ENCODE data around the gene ADAM8. TPM values are rescaled to one million over a fixed set of nuclear protein-coding genes. Genes with fewer than 3 reads are reported as not detected.

The ADAM8 gene
- total RNA-seq, 4 donors from 2014 or later, result 2.3 to 21.3 (median 13.7) TPM

DNA sequence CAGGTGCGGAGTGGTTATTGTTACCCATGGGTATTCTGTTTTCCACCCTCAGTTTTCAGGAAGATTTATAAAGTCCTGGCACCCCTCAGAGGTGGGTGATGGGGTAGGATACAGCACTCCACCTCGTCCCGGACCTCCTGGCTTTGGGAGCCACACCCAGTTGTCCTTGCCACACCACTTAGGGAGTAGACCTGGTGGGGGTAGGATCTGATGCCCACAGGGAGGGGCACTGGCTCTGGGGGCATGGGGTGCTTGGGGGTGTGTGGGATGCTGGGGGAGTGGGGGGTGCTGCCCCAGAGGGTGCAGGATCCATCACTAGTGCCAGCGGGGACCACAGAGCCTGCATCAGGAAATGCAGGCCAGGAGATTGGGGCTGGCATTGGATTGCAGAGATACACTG lies 36.5 kb upstream of the ADAM8 start:
- no peak for DNase-seq
- Histone ChIP-seq H3K27ac (no peak overlapping the region), H3K4me3 (no peak overlapping the region), H3K9me3 (no peaks in the 10 kb centered on the region), H3K27me3 (no peaks in the 10 kb centered on the region), H3K4me1 (peaks cover 0 to 12% (median 8%) of the 10 kb centered on the region in 4 donors), H3K36me3 (peaks cover 0 to 9% (median 0%) of the 10 kb centered on the region in 4 donors)
- TF ChIP-seq POLR2A (IDR thresholded peaks at IDR 0.05) (no peak), POLR2AphosphoS5 (IDR thresholded peaks at IDR 0.05) (no peak)
- TF ChIP-seq, protein P1, sequence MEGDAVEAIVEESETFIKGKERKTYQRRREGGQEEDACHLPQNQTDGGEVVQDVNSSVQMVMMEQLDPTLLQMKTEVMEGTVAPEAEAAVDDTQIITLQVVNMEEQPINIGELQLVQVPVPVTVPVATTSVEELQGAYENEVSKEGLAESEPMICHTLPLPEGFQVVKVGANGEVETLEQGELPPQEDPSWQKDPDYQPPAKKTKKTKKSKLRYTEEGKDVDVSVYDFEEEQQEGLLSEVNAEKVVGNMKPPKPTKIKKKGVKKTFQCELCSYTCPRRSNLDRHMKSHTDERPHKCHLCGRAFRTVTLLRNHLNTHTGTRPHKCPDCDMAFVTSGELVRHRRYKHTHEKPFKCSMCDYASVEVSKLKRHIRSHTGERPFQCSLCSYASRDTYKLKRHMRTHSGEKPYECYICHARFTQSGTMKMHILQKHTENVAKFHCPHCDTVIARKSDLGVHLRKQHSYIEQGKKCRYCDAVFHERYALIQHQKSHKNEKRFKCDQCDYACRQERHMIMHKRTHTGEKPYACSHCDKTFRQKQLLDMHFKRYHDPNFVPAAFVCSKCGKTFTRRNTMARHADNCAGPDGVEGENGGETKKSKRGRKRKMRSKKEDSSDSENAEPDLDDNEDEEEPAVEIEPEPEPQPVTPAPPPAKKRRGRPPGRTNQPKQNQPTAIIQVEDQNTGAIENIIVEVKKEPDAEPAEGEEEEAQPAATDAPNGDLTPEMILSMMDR (IDR thresholded peaks at IDR 0.05), result no peak
- in situ Hi-C loops (cut with MboI; ENCODE audit: low pct_ligation_motif_present in 1 of 4, low pct_unique_long_range_greater_than_20kb in 1 of 4, low sequenced_read_pairs in 3 of 4), result loop anchor here in 2 of 4 donors (10.0 kb wide), 2 partner anchors 48 to 72 kb away; no protein-coding TSS in a partner anchor
- 82% methylated on average over 4 of the region's 4 CpGs; no CpG with 5 or more reads in 1 of the 2 donors for WGBS, 2 donors (ENCODE audit: low coverage in 1 of 2)
- intact Hi-C loops (cut with DNase I; ENCODE audit: low total_unique reads), result no loop called here

DNA sequence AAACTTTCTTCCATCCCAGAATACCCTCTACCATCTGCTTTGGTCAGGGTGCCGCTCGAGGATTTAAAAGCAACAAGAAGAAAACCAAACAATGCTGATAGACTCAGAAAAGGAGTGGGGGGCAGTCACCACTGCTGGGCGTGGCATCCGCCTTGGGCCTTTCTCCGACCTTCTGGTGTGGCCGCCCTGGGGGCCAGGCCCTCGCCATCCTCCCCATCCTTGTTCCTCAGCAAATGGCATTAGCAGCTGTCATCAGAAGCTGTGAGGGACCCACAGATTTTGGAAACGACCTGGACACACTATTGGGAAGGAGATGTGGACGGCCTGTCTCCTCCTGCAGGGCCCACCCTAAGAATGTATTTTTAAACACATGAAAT lies 36.1 kb upstream of the ADAM8 start:
- H3K9me3 ChIP-seq, result no peaks in the 10 kb centered on the region
- H3K27ac ChIP-seq, result no peak overlapping the region
- in situ Hi-C loops (cut with MboI; ENCODE audit: low pct_ligation_motif_present in 1 of 4, low pct_unique_long_range_greater_than_20kb in 1 of 4, low sequenced_read_pairs in 3 of 4) (loop anchor here in 2 of 4 donors (10.0 kb wide), 2 partner anchors 48 to 72 kb away; no protein-coding TSS in a partner anchor), intact Hi-C loops (cut with DNase I; ENCODE audit: low total_unique reads) (no loop called here)
- peaks cover 0 to 9% (median 0%) of the 10 kb centered on the region in 4 donors for H3K36me3 ChIP-seq
- peaks cover 0 to 16% (median 9%) of the 10 kb centered on the region in 4 donors for H3K4me1 ChIP-seq
- H3K27me3 ChIP-seq, result no peaks in the 10 kb centered on the region
- DNase-seq, result no peak
- 91 to 92% methylated on average over 6 to 9 of the region's 9 CpGs for WGBS, 2 donors (ENCODE audit: low coverage in 1 of 2)
- TF ChIP-seq, protein P1 (IDR thresholded peaks at IDR 0.05), result no peak
- no peak for TF ChIP-seq POLR2A (IDR thresholded peaks at IDR 0.05)
- no peak overlapping the region for H3K4me3 ChIP-seq

DNA sequence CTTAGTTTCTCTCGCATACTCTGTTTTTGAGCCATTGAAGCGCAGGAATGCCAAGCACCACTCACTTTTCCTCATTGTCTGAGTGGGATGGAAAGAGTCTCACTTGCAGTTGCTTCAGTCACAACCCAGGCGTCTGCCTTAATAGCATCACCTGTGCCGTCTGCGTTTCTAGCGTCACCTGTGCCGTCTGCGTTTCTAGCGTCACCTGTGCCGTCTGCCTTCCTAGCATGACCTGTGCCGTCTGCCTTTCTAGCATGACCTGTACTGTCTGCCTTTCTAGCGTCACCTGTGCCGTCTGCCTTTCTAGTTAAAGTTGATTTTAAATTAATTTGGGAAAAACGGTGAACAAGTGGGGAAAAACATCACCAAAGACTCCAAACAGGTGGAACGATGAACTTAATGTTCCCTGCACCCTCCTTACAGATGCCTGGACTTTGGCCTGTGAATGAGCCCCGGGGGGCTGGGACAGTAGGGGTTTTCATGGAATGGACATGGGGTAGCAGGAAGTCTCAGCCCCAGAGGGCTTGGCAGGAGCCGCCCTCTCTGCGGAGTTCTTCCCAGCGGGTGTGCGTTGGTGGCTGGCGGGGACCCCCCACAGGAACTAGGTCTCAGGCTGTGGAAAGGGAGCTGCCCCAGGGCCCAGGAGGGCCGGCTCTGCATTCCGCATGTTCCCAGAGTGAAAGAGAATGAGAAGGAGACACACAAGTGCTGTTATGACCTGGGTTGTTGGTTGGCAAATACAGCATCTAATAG lies 35.5 kb upstream of the ADAM8 start:
- Histone ChIP-seq H3K4me1 (peaks cover 5 to 22% (median 14%) of the 10 kb centered on the region in 4 donors), H3K27ac (no peak overlapping the region), H3K27me3 (no peaks in the 10 kb centered on the region), H3K36me3 (peaks cover 0 to 9% (median 0%) of the 10 kb centered on the region in 4 donors), H3K4me3 (no peak overlapping the region), H3K9me3 (no peaks in the 10 kb centered on the region)
- in situ Hi-C loops (cut with MboI; ENCODE audit: low pct_ligation_motif_present in 1 of 4, low pct_unique_long_range_greater_than_20kb in 1 of 4, low sequenced_read_pairs in 3 of 4) (loop anchor here in 2 of 4 donors (10.0 kb wide), 2 partner anchors 47 to 73 kb away; no protein-coding TSS in a partner anchor), intact Hi-C loops (cut with DNase I; ENCODE audit: low total_unique reads) (no loop called here)
- no peak for TF ChIP-seq POLR2AphosphoS5 (IDR thresholded peaks at IDR 0.05)
- TF ChIP-seq POLR2A (IDR thresholded peaks at IDR 0.05), result no peak
- TF ChIP-seq, protein P1 (IDR thresholded peaks at IDR 0.05), result no peak
- TF ChIP-seq EP300 (IDR thresholded peaks at IDR 0.05; ENCODE audit: low read depth), result no peak
- DNase-seq, result no peak
- 96 to 98% methylated on average over 12 to 23 of the region's 23 CpGs for WGBS, 2 donors (ENCODE audit: low coverage in 1 of 2)

DNA sequence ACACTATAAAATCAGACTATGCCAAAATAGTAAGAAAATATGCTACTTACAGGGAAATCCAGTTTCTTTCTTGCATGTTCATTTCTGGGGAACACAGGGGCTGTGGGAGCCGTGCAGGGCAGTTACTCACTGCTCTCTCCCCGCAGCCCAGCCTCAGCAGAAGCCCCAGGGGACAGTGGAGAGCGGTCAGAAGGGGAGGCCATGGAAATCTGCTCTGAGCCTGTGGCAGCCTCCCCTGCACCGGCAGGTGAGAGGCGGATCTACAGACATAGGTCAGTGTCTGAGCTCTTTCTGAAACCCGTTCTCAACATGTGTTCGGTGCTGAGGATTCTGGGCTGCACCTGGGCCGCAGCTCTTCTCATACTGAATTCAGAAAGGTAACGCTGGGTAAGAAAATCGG lies 34.9 kb upstream of the ADAM8 start:
- H3K4me1 ChIP-seq, result peaks cover 7 to 26% (median 18%) of the 10 kb centered on the region in 4 donors
- intact Hi-C loops (cut with DNase I; ENCODE audit: low total_unique reads), result no loop called here
- in situ Hi-C loops (cut with MboI; ENCODE audit: low pct_ligation_motif_present in 1 of 4, low pct_unique_long_range_greater_than_20kb in 1 of 4, low sequenced_read_pairs in 3 of 4), result loop anchor here in 2 of 4 donors (10.0 kb wide), 2 partner anchors 47 to 73 kb away; no protein-coding TSS in a partner anchor
- peaks cover 0 to 9% (median 0%) of the 10 kb centered on the region in 4 donors for H3K36me3 ChIP-seq
- no peak for DNase-seq
- 88 to 100% methylated on average over 3 to 10 of the region's 10 CpGs for WGBS, 2 donors (ENCODE audit: low coverage in 1 of 2)
- H3K4me3 ChIP-seq, result no peak overlapping the region
- no peaks in the 10 kb centered on the region for H3K9me3 ChIP-seq
- TF ChIP-seq POLR2AphosphoS5 (IDR thresholded peaks at IDR 0.05) (no peak), POLR2A (IDR thresholded peaks at IDR 0.05) (no peak), EP300 (IDR thresholded peaks at IDR 0.05; ENCODE audit: low read depth) (no peak)
- TF ChIP-seq, protein P1 (IDR thresholded peaks at IDR 0.05), result no peak
- no peaks in the 10 kb centered on the region for H3K27me3 ChIP-seq
- no peak overlapping the region for H3K27ac ChIP-seq
